HL-60/S4 treated with retinoic acid at 250 ng/mL for 4 days and 3 days (cell line): ENCODE data around the gene TDP1.
"Not testable (repeated sequence)": the region's sequence is repeated elsewhere in the genome, so short reads cannot be mapped to it uniquely, and the experiment has no call there.

Experiments used
- in situ Hi-C: fragments of 300-500 bp; cut with MboI; formaldehyde crosslinking; loops from 2 replicates; pipeline ENCODE4 v1.7.0; 2022; ENCODE audit warnings: low sequenced_read_pairs

Gene TDP1

GRCh38 chr14:90089486-90089885 is 133.8 kb downstream of the TDP1 start:
- in situ Hi-C loops = not testable (repeated sequence)

GRCh38 chr14:90091393-90091792 is 135.7 kb downstream of the TDP1 start:
- in situ Hi-C loops = no loop called here

- in situ Hi-C loops = no loop called here
These were observed 138.3 kb downstream of the TDP1 start for GRCh38 chr14:90093942-90094595.
